HepG2 (cell line): Measurements from ENCODE around the gene UNC50. TPM values are rescaled to one million over a fixed set of nuclear protein-coding genes. Genes with fewer than 3 reads are reported as not detected.
A peak's percentile ranks its signal among the peaks of the same experiment; 100 is the strongest.

ENCODE experiments used
- ARHGAP35 ChIP-seq: sonication (generic); formaldehyde crosslinking; IDR thresholded peaks from 2 replicates; pipeline ENCODE4 v1.9.0; 2022; ENCODE audit warnings: mild to moderate bottlenecking, inconsistent platforms, moderate library complexity, missing genetic modification reagents, borderline replicate concordance
- CREB3 ChIP-seq: sonication (generic); formaldehyde crosslinking; IDR thresholded peaks from 2 replicates; pipeline ENCODE4 v1.5.0; 2020; ENCODE audit warnings: missing genetic modification reagents
- FOXK2 ChIP-seq: fragments of 450-650 bp; IDR thresholded peaks from 2 replicates; pipeline ENCODE4 v1.6.1; 2016
- FOXP1 ChIP-seq, 2 experiments: fragments of 450-650 bp in 1 of 2; IDR thresholded peaks; 2 replicates each; pipeline ENCODE4 v1.6.1; 2017 to 2018; ENCODE audit warnings: antibody characterized with exemption in 1 of 2
- KDM2A ChIP-seq: sonication (generic); formaldehyde crosslinking; IDR thresholded peaks from 2 replicates; pipeline ENCODE4 v1.4.0; 2020; ENCODE audit warnings: low read depth, missing genetic modification reagents, borderline replicate concordance
- KLF11 ChIP-seq: IDR thresholded peaks from 2 replicates; pipeline ENCODE4 v1.6.1; 2016; ENCODE audit warnings: missing compliant biosample characterization
- NCOA2 ChIP-seq: sonication (generic); formaldehyde crosslinking; IDR thresholded peaks from 2 replicates; pipeline ENCODE4 v1.8.0; 2022; ENCODE audit warnings: inconsistent platforms
- SALL2 ChIP-seq: sonication (generic); formaldehyde crosslinking; IDR thresholded peaks from 2 replicates; pipeline ENCODE4 v1.8.1; 2023; ENCODE audit warnings: mild to moderate bottlenecking, missing genetic modification reagents, inconsistent platforms
- YY1 ChIP-seq: IDR thresholded peaks from 2 replicates; pipeline ENCODE4 v1.6.1; 2011; ENCODE audit warnings: low read length, low read depth, moderate library complexity, mild to moderate bottlenecking; ENCODE audit not compliant: insufficient read depth, insufficient replicate concordance
- ZBTB42 ChIP-seq: sonication (generic); formaldehyde crosslinking; IDR thresholded peaks from 2 replicates; pipeline ENCODE4 v1.5.0; 2020; ENCODE audit warnings: mild to moderate bottlenecking, missing genetic modification reagents
- ZFP41 ChIP-seq: sonication (generic); formaldehyde crosslinking; IDR thresholded peaks from 2 replicates; pipeline ENCODE4 v1.4.0; 2020; ENCODE audit warnings: mild to moderate bottlenecking, missing genetic modification reagents, borderline replicate concordance
- ZFX ChIP-seq: sonication (generic); formaldehyde crosslinking; IDR thresholded peaks from 2 replicates; pipeline ENCODE4 v1.4.0; 2020; ENCODE audit warnings: mild to moderate bottlenecking, low read depth, missing genetic modification reagents, moderate library complexity
- ZKSCAN1 ChIP-seq: fragments of 150-350 bp; IDR thresholded peaks from 2 replicates; pipeline ENCODE4 v1.6.1; 2014; ENCODE audit warnings: low read length
- ZKSCAN5 ChIP-seq: sonication (generic); formaldehyde crosslinking; IDR thresholded peaks from 2 replicates; pipeline ENCODE4 v1.5.1; 2020; ENCODE audit warnings: mild to moderate bottlenecking, missing genetic modification reagents
- ZNF24 ChIP-seq: fragments of 450-650 bp; IDR thresholded peaks from 2 replicates; pipeline ENCODE4 v1.6.1; 2017; ENCODE audit warnings: antibody characterized with exemption, mild to moderate bottlenecking
- ZNF333 ChIP-seq: sonication (generic); formaldehyde crosslinking; IDR thresholded peaks from 2 replicates; pipeline ENCODE4 v1.4.0; 2020; ENCODE audit warnings: mild to moderate bottlenecking, missing genetic modification reagents, borderline replicate concordance
- ZNF460 ChIP-seq: sonication (generic); formaldehyde crosslinking; IDR thresholded peaks from 2 replicates; pipeline ENCODE4 v1.5.1; 2020; ENCODE audit warnings: missing genetic modification reagents, mild to moderate bottlenecking, borderline replicate concordance
- ZNF577 ChIP-seq: sonication (generic); formaldehyde crosslinking; IDR thresholded peaks from 2 replicates; pipeline ENCODE4 v1.4.0; 2020; ENCODE audit warnings: mild to moderate bottlenecking, low read depth, missing genetic modification reagents, borderline replicate concordance
- ZNF775 ChIP-seq: sonication (generic); formaldehyde crosslinking; IDR thresholded peaks from 2 replicates; pipeline ENCODE4 v1.4.0; 2020; ENCODE audit warnings: missing genetic modification reagents, mild to moderate bottlenecking, moderate library complexity, borderline replicate concordance
- polyA plus RNA-seq, 8 experiments: library from polyadenylated mRNA; depleted of rRNA in 3 of 8; stranded (reverse) in 7 of 8; unstranded in 1 of 8; fragments of >200 nt; fragmentation: Illumina TruSeq in 4 of 8; extraction: Trizol in 4 of 8; gene quantifications; 2 replicates each; pipeline versions ENCODE4 v1.2.1 to v1.2.3, GENCODE V29; 2011 to 2016; ENCODE audit warnings: low read depth in 4 of 8, missing spikeins in 1 of 8, mixed read lengths in 1 of 8; ENCODE audit not compliant: insufficient read depth in 1 of 8
- total RNA-seq, 5 experiments: library from RNA; depleted of rRNA; stranded (reverse); fragments of >200 nt; fragmentation: Illumina TruSeq; extraction: Trizol; gene quantifications; 2 replicates each; pipeline ENCODE4 v1.2.3, GENCODE V29; 2016; ENCODE audit warnings: low read depth in 1 of 5
- TF ChIP-seq, protein P1 (sequence below): sonication (generic); formaldehyde crosslinking; IDR thresholded peaks from 2 replicates; pipeline ENCODE4 v1.5.1; 2020; ENCODE audit warnings: missing genetic modification reagents, mild to moderate bottlenecking, borderline replicate concordance
- TF ChIP-seq, protein P2 (sequence below): sonication (generic); formaldehyde crosslinking; IDR thresholded peaks from 2 replicates; pipeline ENCODE4; 2020; ENCODE audit warnings: missing genetic modification reagents, mild to moderate bottlenecking, borderline replicate concordance

UNC50 gene
- total and polyA plus RNA-seq, 2 of the 13 experiments (the other 11 are each of a cell fraction or from before 2014, with no cell fraction given), result 92.6 to 95.6 TPM

DNA sequence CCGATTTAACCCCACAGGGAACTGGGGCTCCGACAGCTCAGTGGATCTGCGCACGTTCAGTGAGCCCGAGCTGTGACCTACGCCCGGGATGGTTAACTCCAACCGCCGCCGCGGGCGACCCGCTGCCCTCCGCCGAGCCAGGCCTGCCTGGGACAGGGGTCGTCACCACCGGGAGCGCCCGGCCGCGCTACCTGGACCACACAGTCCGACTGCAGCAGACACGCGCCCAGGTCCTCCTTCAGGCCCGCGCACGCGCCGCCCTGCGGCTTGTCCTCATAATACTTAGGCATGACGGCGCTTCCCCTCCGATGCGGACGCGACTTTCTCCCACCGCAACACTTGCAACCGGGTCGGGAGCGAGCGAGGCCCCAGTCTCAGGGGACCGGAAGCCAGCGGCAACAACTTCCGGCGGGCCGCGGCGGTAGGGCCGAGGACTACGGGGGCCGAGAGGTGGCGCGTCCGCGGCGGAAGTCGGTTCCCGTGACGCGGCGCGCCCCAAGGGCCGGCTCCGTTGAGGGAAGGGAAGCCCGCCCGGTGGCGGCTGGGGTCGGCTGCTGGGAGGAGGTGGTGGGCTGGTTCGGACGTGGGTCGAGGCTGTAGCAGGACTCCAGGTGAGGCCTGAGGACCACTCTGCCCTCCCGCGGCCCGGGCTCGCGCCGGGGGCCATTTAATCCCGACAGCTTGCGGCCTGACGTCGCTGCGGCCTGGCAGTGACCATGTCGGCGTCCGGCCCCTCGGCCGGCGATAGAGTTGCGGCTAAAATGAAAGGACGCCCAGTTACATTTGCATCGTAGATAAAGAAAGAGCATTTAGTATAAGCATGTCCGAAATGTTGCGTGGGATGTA, at the start of gene UNC50, which contains the start of gene COA5 (continued):
- TF ChIP-seq SALL2 (CRISPR knock-in tag) (peak; percentile 89), ZKSCAN5 (CRISPR knock-in tag) (0 out of 2 replicates have a peak, but pooled peaks have one; percentile 27), ZBTB42 (peak; percentile 75), ZNF24 (no peak), ZNF775 (no peak), ZKSCAN1 (no peak), ZFX (peak; percentile 100), ZNF333 (CRISPR knock-in tag) (peak; percentile 90; the same call in 1 of the 2 replicates), ARHGAP35 (CRISPR knock-in tag) (peak; percentile 97), KLF11 (CRISPR knock-in tag) (peak; percentile 77), CREB3 (CRISPR knock-in tag) (peak; percentile 92), FOXP1 (IDR thresholded peaks at IDR 0.05) (no peak), FOXP1 (CRISPR knock-in tag; IDR thresholded peaks at IDR 0.05) (0 out of 2 replicates have a peak, but pooled peaks have one; percentile 35), ZNF460 (CRISPR knock-in tag) (peak; percentile 27; the same call in 1 of the 2 replicates), YY1 (peak; percentile 86), KDM2A (CRISPR knock-in tag) (peak; percentile 99), ZFP41 (peak; percentile 59; the same call in 1 of the 2 replicates), NCOA2 (peak; percentile 26), FOXK2 (peak; percentile 75), ZNF577 (CRISPR knock-in tag) (no peak)
- TF ChIP-seq, protein P1, sequence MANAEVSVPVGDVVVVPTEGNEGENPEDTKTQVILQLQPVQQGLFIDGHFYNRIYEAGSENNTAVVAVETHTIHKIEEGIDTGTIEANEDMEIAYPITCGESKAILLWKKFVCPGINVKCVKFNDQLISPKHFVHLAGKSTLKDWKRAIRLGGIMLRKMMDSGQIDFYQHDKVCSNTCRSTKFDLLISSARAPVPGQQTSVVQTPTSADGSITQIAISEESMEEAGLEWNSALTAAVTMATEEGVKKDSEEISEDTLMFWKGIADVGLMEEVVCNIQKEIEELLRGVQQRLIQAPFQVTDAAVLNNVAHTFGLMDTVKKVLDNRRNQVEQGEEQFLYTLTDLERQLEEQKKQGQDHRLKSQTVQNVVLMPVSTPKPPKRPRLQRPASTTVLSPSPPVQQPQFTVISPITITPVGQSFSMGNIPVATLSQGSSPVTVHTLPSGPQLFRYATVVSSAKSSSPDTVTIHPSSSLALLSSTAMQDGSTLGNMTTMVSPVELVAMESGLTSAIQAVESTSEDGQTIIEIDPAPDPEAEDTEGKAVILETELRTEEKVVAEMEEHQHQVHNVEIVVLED (CRISPR knock-in tag), result peak; percentile 97
- TF ChIP-seq, protein P2, sequence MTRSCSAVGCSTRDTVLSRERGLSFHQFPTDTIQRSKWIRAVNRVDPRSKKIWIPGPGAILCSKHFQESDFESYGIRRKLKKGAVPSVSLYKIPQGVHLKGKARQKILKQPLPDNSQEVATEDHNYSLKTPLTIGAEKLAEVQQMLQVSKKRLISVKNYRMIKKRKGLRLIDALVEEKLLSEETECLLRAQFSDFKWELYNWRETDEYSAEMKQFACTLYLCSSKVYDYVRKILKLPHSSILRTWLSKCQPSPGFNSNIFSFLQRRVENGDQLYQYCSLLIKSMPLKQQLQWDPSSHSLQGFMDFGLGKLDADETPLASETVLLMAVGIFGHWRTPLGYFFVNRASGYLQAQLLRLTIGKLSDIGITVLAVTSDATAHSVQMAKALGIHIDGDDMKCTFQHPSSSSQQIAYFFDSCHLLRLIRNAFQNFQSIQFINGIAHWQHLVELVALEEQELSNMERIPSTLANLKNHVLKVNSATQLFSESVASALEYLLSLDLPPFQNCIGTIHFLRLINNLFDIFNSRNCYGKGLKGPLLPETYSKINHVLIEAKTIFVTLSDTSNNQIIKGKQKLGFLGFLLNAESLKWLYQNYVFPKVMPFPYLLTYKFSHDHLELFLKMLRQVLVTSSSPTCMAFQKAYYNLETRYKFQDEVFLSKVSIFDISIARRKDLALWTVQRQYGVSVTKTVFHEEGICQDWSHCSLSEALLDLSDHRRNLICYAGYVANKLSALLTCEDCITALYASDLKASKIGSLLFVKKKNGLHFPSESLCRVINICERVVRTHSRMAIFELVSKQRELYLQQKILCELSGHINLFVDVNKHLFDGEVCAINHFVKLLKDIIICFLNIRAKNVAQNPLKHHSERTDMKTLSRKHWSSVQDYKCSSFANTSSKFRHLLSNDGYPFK, result peak; percentile 96
